DND-41 (cell line): ENCODE measurements around the gene CTIF.

Experiments used
- CTCF ChIP-seq: IDR thresholded peaks from 2 replicates; pipeline ENCODE4 v1.5.1; 2012; ENCODE audit warnings: borderline replicate concordance, low read length, moderate library complexity, mild to moderate bottlenecking; ENCODE audit not compliant: poor library complexity, severe bottlenecking; ENCODE audit errors: extremely low read depth
- EZH2 ChIP-seq: IDR thresholded peaks from 3 replicates; pipeline ENCODE4 v1.6.1; 2012; ENCODE audit warnings: borderline replicate concordance, low read depth, mild to moderate bottlenecking, moderate library complexity, low read length, inconsistent platforms; ENCODE audit not compliant: severe bottlenecking

GRCh38 chr18:48576457-48576771 lies 37.6 kb downstream of the CTIF start:
- TF ChIP-seq CTCF, result no peak
- no peak for TF ChIP-seq EZH2
